IMR-90 (cell line): ENCODE measurements around the gene KDM3A. TPM values are rescaled to one million over a fixed set of nuclear protein-coding genes. Genes with fewer than 3 reads are reported as not detected.
"Not testable (repeated sequence)": the region's sequence is repeated elsewhere in the genome, so short reads cannot be mapped to it uniquely, and the experiment has no call there.

Experiments
- ATAC-seq: fragments of 200-7000 bp; cut with Tn5 transposase; 2 replicates; pipeline ENCODE4 v1.9.1; 2020; ENCODE audit warnings: low read depth, mild to moderate bottlenecking, moderate library complexity
- BruUV-seq: library from RNA; stranded (reverse); fragments of 400-500 nt; replicated peaks from 2 replicates; lab custom pipeline; 2021; lab: Mats Ljungman, UMichigan
- CTCF ChIA-PET: fragments of 300-600 bp; formaldehyde crosslinking; extraction: SDS; loops from one replicate; lab custom pipeline; 2021; ENCODE audit warnings: antibody characterized with exemption; lab: Yijun Ruan, JAX
- POLR2A ChIA-PET: fragments of 300-600 bp; sonication (Branson Sonifier 250); formaldehyde crosslinking; loops from one replicate; lab custom pipeline; 2022; ENCODE audit warnings: antibody characterized with exemption; ENCODE audit not compliant: unreplicated experiment; lab: Charles Lee
- DNase-seq: peaks from one replicate; pipeline ENCODE4 v3.0.0; 2013
- H2AFZ ChIP-seq: replicated peaks from 2 replicates; pipeline ENCODE3; 2013; ENCODE audit warnings: low read length, mild to moderate bottlenecking; ENCODE audit not compliant: poor library complexity
- H2AK5ac ChIP-seq: 2 replicates; pipeline ENCODE4 v1.6.1; 2013; ENCODE audit warnings: low read depth, low read length, inconsistent platforms
- H2AK9ac ChIP-seq: replicated peaks from 2 replicates; pipeline ENCODE3; 2013; ENCODE audit warnings: mild to moderate bottlenecking, low read depth, low read length, moderate library complexity; ENCODE audit not compliant: poor library complexity
- H2BK120ac ChIP-seq: 2 replicates; pipeline ENCODE4 v1.6.1; 2013; ENCODE audit warnings: low read depth, low read length, inconsistent platforms
- H2BK15ac ChIP-seq: 3 replicates; pipeline ENCODE4 v1.6.1; 2013; ENCODE audit warnings: low read depth, low read length, inconsistent platforms
- H2BK20ac ChIP-seq: 2 replicates; pipeline ENCODE4 v1.6.1; 2013; ENCODE audit warnings: low read depth, mild to moderate bottlenecking, inconsistent platforms, low read length, moderate library complexity
- H2BK5ac ChIP-seq: 2 replicates; pipeline ENCODE4 v1.6.1; 2013; ENCODE audit warnings: mild to moderate bottlenecking, low read depth, low read length, inconsistent platforms; ENCODE audit not compliant: poor library complexity, severe bottlenecking
- H3K14ac ChIP-seq: replicated peaks from 2 replicates; pipeline ENCODE4 v1.6.1; 2013; ENCODE audit warnings: low read depth, low read length, inconsistent platforms
- H3K18ac ChIP-seq: 2 replicates; pipeline ENCODE4 v1.6.1; 2013; ENCODE audit warnings: low read depth, low read length, control low read depth
- H3K23ac ChIP-seq: 2 replicates; pipeline ENCODE4 v1.6.1; 2013; ENCODE audit warnings: low read depth, low read length, inconsistent platforms
- H3K27ac ChIP-seq: 2 replicates; pipeline ENCODE4 v1.5.1; 2013; ENCODE audit warnings: mild to moderate bottlenecking, control low read depth, low read length; ENCODE audit not compliant: insufficient read depth
- H3K27me3 ChIP-seq: 2 replicates; pipeline ENCODE4 v1.6.1; 2013; ENCODE audit warnings: low read length; ENCODE audit not compliant: control insufficient read depth, insufficient read depth
- H3K36me3 ChIP-seq: 2 replicates; pipeline ENCODE4 v1.6.1; 2013; ENCODE audit warnings: low read length, mixed read lengths; ENCODE audit not compliant: control insufficient read depth, insufficient read depth
- H3K4ac ChIP-seq: 2 replicates; pipeline ENCODE4 v1.6.1; 2013; ENCODE audit warnings: low read depth, low read length, inconsistent platforms
- H3K4me1 ChIP-seq: 2 replicates; pipeline ENCODE4 v1.6.1; 2013; ENCODE audit warnings: low read length, mixed read lengths; ENCODE audit not compliant: control insufficient read depth, insufficient read depth
- H3K4me2 ChIP-seq: 2 replicates; pipeline ENCODE4 v1.6.1; 2013; ENCODE audit warnings: low read depth, mild to moderate bottlenecking, control low read depth, low read length, moderate library complexity
- H3K4me3 ChIP-seq: 2 replicates; pipeline ENCODE4 v1.5.1; 2013; ENCODE audit warnings: low read depth, mild to moderate bottlenecking, control low read depth, low read length, moderate library complexity; ENCODE audit not compliant: insufficient read depth
- H3K56ac ChIP-seq: 2 replicates; pipeline ENCODE4 v1.6.1; 2013; ENCODE audit warnings: low read length, inconsistent platforms; ENCODE audit not compliant: insufficient read depth; ENCODE audit errors: extremely low read depth
- H3K79me1 ChIP-seq, 2 experiments: 2 replicates each; pipeline ENCODE4 v1.6.1; 2013; ENCODE audit warnings: low read length in 2 of 2, inconsistent platforms in 1 of 2, low read depth in 1 of 2
- H3K9ac ChIP-seq: 2 replicates; pipeline ENCODE4 v1.6.1; 2013; ENCODE audit warnings: low read depth, low read length, control low read depth
- H3K9me1 ChIP-seq: 2 replicates; pipeline ENCODE4 v1.6.1; 2013; ENCODE audit warnings: low read length, inconsistent platforms; ENCODE audit not compliant: insufficient read depth
- H3K9me3 ChIP-seq: 2 replicates; pipeline ENCODE4 v1.6.1; 2013; ENCODE audit warnings: low read length; ENCODE audit not compliant: control insufficient read depth, insufficient read depth
- H4K20me1 ChIP-seq: 2 replicates; pipeline ENCODE4 v1.6.1; 2013; ENCODE audit warnings: low read length, inconsistent platforms; ENCODE audit not compliant: insufficient read depth
- H4K5ac ChIP-seq: 2 replicates; pipeline ENCODE4 v1.6.1; 2013; ENCODE audit warnings: mild to moderate bottlenecking, low read depth, low read length, control low read depth
- H4K8ac ChIP-seq, 2 experiments: 2 replicates each; pipeline ENCODE4 v1.6.1; 2013; ENCODE audit warnings: low read depth in 2 of 2, low read length in 2 of 2, control low read depth in 1 of 2, inconsistent platforms in 1 of 2
- H4K91ac ChIP-seq: 2 replicates; pipeline ENCODE4 v1.6.1; 2013; ENCODE audit warnings: low read depth, low read length, inconsistent platforms; ENCODE audit not compliant: insufficient read depth
- BHLHE40 ChIP-seq: fragments of 150-350 bp; IDR thresholded peaks from 2 replicates; pipeline ENCODE4 v1.6.1; 2016; ENCODE audit warnings: mild to moderate bottlenecking, low read depth, low read length
- CEBPB ChIP-seq: IDR thresholded peaks from 2 replicates; pipeline ENCODE4 v1.6.1; 2012; ENCODE audit warnings: low read depth, low read length, improper control_type of control experiment
- NFE2L2 ChIP-seq: fragments of 150-350 bp; IDR thresholded peaks from 2 replicates; pipeline ENCODE4 v1.6.1; 2016; ENCODE audit warnings: low read depth, mild to moderate bottlenecking, low read length
- RAD21 ChIP-seq: IDR thresholded peaks from 2 replicates; pipeline ENCODE4 v1.6.1; 2012; ENCODE audit warnings: low read length, improper control_type of control experiment
- RFX5 ChIP-seq: IDR thresholded peaks from 2 replicates; pipeline ENCODE4 v1.8.0; 2012; ENCODE audit warnings: low read depth, mild to moderate bottlenecking, low read length, moderate library complexity
- WGBS, 2 experiments: methylation state at CpG; one replicate each; pipeline versions ENCODE4 v1.1.5 to v1.1.7; 2013; ENCODE audit warnings: missing lambda C conversion rate in 2 of 2; ENCODE audit not compliant: insufficient read length in 1 of 2; ENCODE audit errors: extremely low coverage in 2 of 2; 5-methylcytosine and 5-hydroxymethylcytosine counted together
- dilution Hi-C: fragments of 300-500 bp; cut with HindIII; formaldehyde crosslinking; loops from one replicate; pipeline ENCODE4 v1.14.3; 2018; ENCODE audit warnings: low sequenced_read_pairs; ENCODE audit not compliant: unreplicated experiment
- in situ Hi-C: fragments of 300-500 bp; cut with MboI; formaldehyde crosslinking; loops from 3 replicates; pipeline ENCODE4 v1.14.3; 2019; ENCODE audit warnings: low sequenced_read_pairs, inconsistent platforms, mixed read lengths
- intact Hi-C: fragments of 100-400 bp; cut with micrococcal nuclease; formaldehyde crosslinking; loops from 2 replicates; pipeline ENCODE4 v1.10.0; 2022
- polyA plus RNA-seq, 3 experiments: library from polyadenylated mRNA; depleted of rRNA; stranded (reverse); fragments of >200 nt; gene quantifications; 2 replicates each; pipeline ENCODE4 v1.2.3, GENCODE V29; 2012; ENCODE audit warnings: low replicate concordance in 1 of 3
- total RNA-seq: library from RNA; depleted of rRNA; stranded (reverse); fragments of >200 nt; gene quantifications from 2 replicates; pipeline ENCODE4 v1.2.3, GENCODE V29; 2012

KDM3A gene
- total and polyA plus RNA-seq, 2 of the 4 experiments (the other 2 are of a cell fraction), result 24.8 to 33.3 TPM

DNA sequence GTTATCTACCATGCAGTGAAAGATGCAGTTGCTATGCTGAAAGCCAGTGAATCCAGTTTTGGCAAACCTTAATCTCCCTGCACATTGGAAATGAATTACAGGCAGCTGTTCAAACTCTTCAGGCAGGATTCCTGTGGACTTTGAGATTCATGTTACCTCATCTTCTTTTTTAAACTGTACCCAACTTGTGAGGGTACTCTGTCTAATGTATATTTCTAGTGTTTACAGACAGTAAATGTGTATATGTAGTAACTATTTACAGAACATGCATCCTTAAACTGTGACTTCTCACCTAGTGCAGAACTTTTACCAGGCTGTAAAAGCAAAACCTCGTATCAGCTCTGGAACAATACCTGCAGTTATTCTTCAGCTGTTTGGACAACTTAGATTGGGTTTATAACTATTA is 50.9 kb downstream of the KDM3A start:
- no peaks in the 10 kb centered on the region for H3K9me1 ChIP-seq
- H2BK20ac ChIP-seq, result no peak overlapping the region
- H3K27ac ChIP-seq, result no peak overlapping the region
- H3K14ac ChIP-seq, result no peak overlapping the region
- H3K4me2 ChIP-seq, result no peak overlapping the region
- intact Hi-C loops, result no loop called here
- no peak overlapping the region for H2AK9ac ChIP-seq
- no peaks in the 10 kb centered on the region for H4K20me1 ChIP-seq
- no peak overlapping the region for H4K8ac ChIP-seq
- no peak overlapping the region for H3K4ac ChIP-seq
- peaks cover 8 to 10% of the 10 kb centered on the region in 2 experiments; a peak in 3 of 4 replicates for H3K79me1 ChIP-seq
- CTCF ChIA-PET, result interaction anchor here (1.4 kb wide), 1 partner anchor 36 kb away, joined by 4 read pairs; no protein-coding TSS in a partner anchor
- no peak overlapping the region for H3K18ac ChIP-seq
- no peak overlapping the region for H2AK5ac ChIP-seq
- no peaks in the 10 kb centered on the region for H3K4me1 ChIP-seq
- H2BK15ac ChIP-seq, result no peak overlapping the region
- ATAC-seq, result no peak
- no peak overlapping the region for H2AFZ ChIP-seq
- H2BK5ac ChIP-seq, result no peak overlapping the region
- no CpG with 5 or more reads among the region's 1 CpG for WGBS, 2 experiments
- no peak overlapping the region for H3K23ac ChIP-seq
- H4K5ac ChIP-seq, result no peak overlapping the region
- no peak overlapping the region for H4K91ac ChIP-seq
- H3K36me3 ChIP-seq, result peaks cover 49% of the 10 kb centered on the region
- H3K9ac ChIP-seq, result no peak overlapping the region
- no TSS peak for BruUV-seq
- dilution Hi-C loops, result no loop called here
- H2BK120ac ChIP-seq, result no peak overlapping the region
- no peak for TF ChIP-seq RAD21
- TF ChIP-seq RFX5, result no peak
- TF ChIP-seq CEBPB, result no peak
- TF ChIP-seq BHLHE40, result no peak
- TF ChIP-seq NFE2L2, result no peak
- H3K56ac ChIP-seq, result no peak overlapping the region
- H3K9me3 ChIP-seq, result no peaks in the 10 kb centered on the region
- no peak for DNase-seq
- in situ Hi-C loops, result no loop called here
- no peaks in the 10 kb centered on the region for H3K27me3 ChIP-seq
- no peak overlapping the region for H3K4me3 ChIP-seq
- POLR2A ChIA-PET, result no interaction called here

GRCh38 chr2:86496391-86496790 is 55.2 kb downstream of the KDM3A start:
- in situ Hi-C loops, H2BK15ac ChIP-seq, H3K9ac ChIP-seq, H3K27me3 ChIP-seq, H3K56ac ChIP-seq, H2BK20ac ChIP-seq, H3K4me3 ChIP-seq, H3K4ac ChIP-seq, H3K9me1 ChIP-seq, H4K8ac ChIP-seq, POLR2A ChIA-PET, BruUV-seq, H4K20me1 ChIP-seq, H4K91ac ChIP-seq, CTCF ChIA-PET, H3K4me2 ChIP-seq, H4K5ac ChIP-seq, H3K4me1 ChIP-seq, H2BK5ac ChIP-seq, dilution Hi-C loops, H3K14ac ChIP-seq, H3K79me1 ChIP-seq, H2AFZ ChIP-seq, H3K27ac ChIP-seq, H3K18ac ChIP-seq, ATAC-seq, H2AK9ac ChIP-seq, H2BK120ac ChIP-seq, H3K9me3 ChIP-seq, H2AK5ac ChIP-seq, H3K23ac ChIP-seq, intact Hi-C loops, DNase-seq: not testable (repeated sequence)
- H3K36me3 ChIP-seq, result peaks cover 48% of the 10 kb centered on the region
- whole genome bisulfite sequencing, 2 experiments, result no CpG with 5 or more reads among the region's 3 CpGs
